Transverse colon (tissue), 3 donors: ENCODE results near the gene BACE2.

Source experiments
- CTCF ChIP-seq, 5 experiments: fragments of 200-600 bp in 3 of 5; fragments of 450-650 bp in 2 of 5; sonication (generic) in 3 of 5; IDR thresholded peaks; 1 replicate in 2 of 5; 2 replicates in 3 of 5; pipeline ENCODE4 v1.5.1; 2016 to 2017; ENCODE audit warnings: antibody characterized with exemption in 5 of 5, inconsistent platforms in 3 of 5, mild to moderate bottlenecking in 2 of 5, moderate library complexity in 1 of 5
- POLR2A ChIP-seq: fragments of 450-650 bp; IDR thresholded peaks from one replicate; pipeline ENCODE4 v1.6.1; 2016; ENCODE audit warnings: antibody characterized with exemption, mild to moderate bottlenecking, moderate library complexity

- no peak for TF ChIP-seq POLR2A
- TF ChIP-seq CTCF (IDR thresholded peaks at IDR 0.05), result no peak
Observed at GRCh38 chr21:41137889-41138288, 30.1 kb upstream of the BACE2 start.
